Left cardiac atrium (tissue), 4 donors: ENCODE measurements around the gene LETMD1. TPM values are rescaled to one million over a fixed set of nuclear protein-coding genes. Genes with fewer than 3 reads are reported as not detected.
A peak's percentile ranks its signal among the peaks of the same experiment; 100 is the strongest.
"Not testable (repeated sequence)": the region's sequence is repeated elsewhere in the genome, so short reads cannot be mapped to it uniquely, and the experiment has no call there.

Experiments used
- ATAC-seq, 2 donors: fragments of 200-7000 bp; cut with Tn5 transposase; one replicate each; pipeline ENCODE4 v1.9.1; 2020; ENCODE audit warnings: mild to moderate bottlenecking in 2 of 2, moderate library complexity in 2 of 2
- DNase-seq: peaks from one replicate; pipeline ENCODE4 v3.0.0-alpha.2; 2020
- intact Hi-C, 2 donors: fragments of 100-400 bp; cut with DNase I; formaldehyde crosslinking; loops; one replicate each; pipeline versions ENCODE4 v1.14.1 to v1.15.1; 2022 to 2023
- long read RNA-seq: library from polyadenylated mRNA; unstranded; transcript quantifications from one replicate; pipeline ENCODE4 v2.0.0, GENCODE V29; 2021
- total RNA-seq, 2 donors: library from RNA; stranded (reverse); fragmentation: NEBNext Ultra II Directional; extraction: Animal tissue kit (Norgen Biotek cat#: 25700); gene quantifications; one replicate each; pipeline ENCODE4 v1.2.1, GENCODE V29; 2021
- donor health status: DM: no; HTN: yes; CAD: no.
- donor health status: DM: no; HTN: yes; CAD: no; lungs with severe emphysema.
- donor health status: DM: yes; HTN: yes; CAD: no.
- donor health status: Dilated cardiomyopathy.

LETMD1 gene, protein sequence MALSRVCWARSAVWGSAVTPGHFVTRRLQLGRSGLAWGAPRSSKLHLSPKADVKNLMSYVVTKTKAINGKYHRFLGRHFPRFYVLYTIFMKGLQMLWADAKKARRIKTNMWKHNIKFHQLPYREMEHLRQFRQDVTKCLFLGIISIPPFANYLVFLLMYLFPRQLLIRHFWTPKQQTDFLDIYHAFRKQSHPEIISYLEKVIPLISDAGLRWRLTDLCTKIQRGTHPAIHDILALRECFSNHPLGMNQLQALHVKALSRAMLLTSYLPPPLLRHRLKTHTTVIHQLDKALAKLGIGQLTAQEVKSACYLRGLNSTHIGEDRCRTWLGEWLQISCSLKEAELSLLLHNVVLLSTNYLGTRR
- 10 to 100 TPM; 23.7 to 26.7 TPM for total RNA-seq
- long read RNA-seq, transcript LETMD1-221 (5 exons, 1,480 nt), result minor isoform, 5 of 70 reads
- long read RNA-seq, transcript LETMD1-201 (9 exons, 2,112 nt), result major isoform, 30 of 70 reads
- long read RNA-seq, transcript LETMD1-228 (9 exons, 1,389 nt), result minor isoform, 7 of 70 reads
- long read RNA-seq, partial matches to known transcripts, result 5 of 70 reads
- long read RNA-seq, other reads (novel, unspliced or antisense), result 22 of 70 reads

- intact Hi-C loops, result no loop called here
- DNase-seq (peak; percentile 95), ATAC-seq (peak; percentile 99 to 100)
Measured at GRCh38 chr12:51047655-51048540, at the start of gene LETMD1. LETMD1 (plus strand) TSS chr12:51048327; CDS start chr12:51048357, 30 bp downstream.

GRCh38 chr12:50999093-50999492 lies 49.0 kb upstream of the LETMD1 start:
- intact Hi-C loops, result no loop called here
- no peak for DNase-seq
- peak in 1 of 2 donors; percentile 31 for ATAC-seq

DNA sequence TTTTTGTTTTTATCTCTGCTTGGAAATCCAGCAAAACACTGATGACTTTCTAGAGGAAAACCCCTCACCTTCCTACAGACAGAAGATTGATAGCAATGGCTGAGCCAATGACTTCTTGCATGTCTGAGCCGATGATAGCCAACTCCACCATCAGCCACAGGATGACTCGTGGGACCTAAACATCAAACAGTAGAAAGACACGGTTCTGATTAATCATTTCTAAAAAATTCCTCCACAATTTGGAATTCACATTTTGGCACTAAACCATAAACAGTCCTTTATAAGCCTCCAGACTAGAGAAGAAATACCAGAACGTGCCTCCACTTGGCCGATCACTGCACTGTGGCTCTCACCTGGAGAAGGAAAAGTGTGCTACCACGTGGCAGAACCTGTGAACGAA lies 47.9 kb upstream of the LETMD1 start:
- intact Hi-C loops, result no loop called here

DNA sequence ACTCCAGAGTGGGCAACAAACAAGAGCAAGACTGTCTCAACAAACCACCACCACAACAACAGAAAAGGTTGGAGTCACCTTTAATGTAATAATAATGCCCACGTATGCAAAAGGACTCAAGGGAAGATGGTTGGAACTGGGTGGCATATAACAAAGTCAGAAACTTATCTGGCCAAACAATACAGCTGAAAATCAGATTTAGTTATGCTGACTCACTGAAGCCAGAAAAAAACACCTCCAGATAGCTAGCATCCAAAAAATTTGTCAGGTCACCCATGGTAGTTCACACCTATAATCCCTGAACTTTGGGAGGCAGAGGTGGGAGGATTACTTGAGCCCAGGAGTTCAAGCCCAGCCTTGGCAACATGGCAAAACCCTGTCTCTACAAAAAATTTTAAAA lies 46.3 kb upstream of the LETMD1 start:
- intact Hi-C loops, result no loop called here
- ATAC-seq, result no peak
- DNase-seq, result no peak

More for the DNA sequence above, 47.9 kb upstream of the LETMD1 start:
- no peak for DNase-seq
- no peak for ATAC-seq

- intact Hi-C loops, result no loop called here
- ATAC-seq, result no peak
- no peak for DNase-seq
Measured at GRCh38 chr12:51004504-51004903, 43.6 kb upstream of the LETMD1 start.

- intact Hi-C loops, result no loop called here
- DNase-seq (no peak), ATAC-seq (no peak)
Measured at GRCh38 chr12:51005030-51005429, 43.1 kb upstream of the LETMD1 start.

- ATAC-seq, result no peak
- intact Hi-C loops, result no loop called here
- DNase-seq, result no peak
Measured at GRCh38 chr12:51005671-51006070, 42.5 kb upstream of the LETMD1 start.

- intact Hi-C loops, result no loop called here
- no peak for DNase-seq
- ATAC-seq, result no peak
Measured at GRCh38 chr12:51008329-51009055, 39.6 kb upstream of the LETMD1 start.

- intact Hi-C loops, result no loop called here
- ATAC-seq, result peak; percentile 90 to 95
- DNase-seq, result peak; percentile 66
Measured at GRCh38 chr12:51009056-51009440, 39.1 kb upstream of the LETMD1 start.

DNA sequence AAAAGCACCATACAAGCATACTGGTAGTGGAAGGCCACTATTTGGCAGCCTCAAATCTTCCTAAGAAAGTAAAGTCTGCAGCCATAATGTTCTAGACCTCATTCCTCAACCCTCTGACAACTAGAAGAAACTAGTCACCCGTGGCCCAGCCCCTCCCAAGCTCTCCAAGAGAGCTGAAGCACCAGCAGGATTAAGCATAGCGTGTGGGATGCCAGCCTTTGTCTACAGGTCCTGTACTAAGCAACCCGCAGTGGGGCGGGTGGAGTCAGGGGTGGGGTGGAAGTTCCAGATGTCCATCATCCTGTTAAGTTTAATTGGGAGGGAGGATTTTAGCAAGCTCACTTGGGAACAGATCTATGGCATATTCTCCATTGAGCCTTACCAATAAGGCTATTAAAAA lies 36.2 kb upstream of the LETMD1 start:
- intact Hi-C loops, result no loop called here
- ATAC-seq (peak in 1 of 2 donors; percentile 55), DNase-seq (peak; percentile 34)

GRCh38 chr12:51012570-51013236 lies 35.4 kb upstream of the LETMD1 start:
- DNase-seq (no peak), ATAC-seq (no peak)
- intact Hi-C loops, result no loop called here

- no peak for DNase-seq
- intact Hi-C loops, result no loop called here
- no peak for ATAC-seq
Measured at GRCh38 chr12:51013441-51013840, 34.7 kb upstream of the LETMD1 start.

DNA sequence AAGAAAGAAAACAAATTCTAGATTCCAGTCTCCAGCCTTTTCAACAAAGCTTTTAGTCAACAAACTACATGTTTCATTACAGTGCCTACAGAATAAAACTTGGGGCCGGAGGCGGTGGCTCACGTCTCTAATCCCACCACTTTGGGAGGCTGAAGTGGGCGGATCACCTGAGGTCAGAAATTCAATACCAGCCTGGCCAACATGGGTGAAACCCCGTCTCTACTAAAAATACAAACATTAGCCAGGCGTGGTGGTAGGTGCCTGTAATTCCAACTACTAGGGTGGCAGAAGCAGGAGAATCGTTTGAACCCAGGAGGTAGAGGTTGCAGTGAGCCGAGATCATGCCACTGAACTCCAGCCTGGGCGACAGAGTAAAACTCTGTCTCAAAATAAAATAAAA lies 33.7 kb upstream of the LETMD1 start:
- ATAC-seq, intact Hi-C loops, DNase-seq: not testable (repeated sequence)

DNA sequence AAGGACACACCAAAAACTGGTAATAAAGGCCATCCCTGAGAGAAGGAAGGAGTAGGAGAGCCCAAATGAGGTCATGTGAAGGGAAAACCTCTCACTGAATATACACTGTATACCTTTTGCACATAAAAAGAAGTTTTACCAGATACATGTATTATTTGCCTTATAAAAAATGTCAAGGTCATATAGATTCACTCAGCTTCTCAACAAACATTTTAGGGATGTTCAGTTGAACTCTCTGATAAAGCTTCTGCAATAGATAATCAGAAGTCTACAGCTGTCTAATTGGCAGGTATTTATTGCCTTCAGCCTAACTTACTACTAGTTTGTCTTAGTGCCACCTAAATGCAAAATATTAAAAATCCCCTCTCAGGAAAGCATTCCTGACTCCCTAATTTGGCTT lies 30.7 kb upstream of the LETMD1 start:
- no peak for ATAC-seq
- intact Hi-C loops, result no loop called here
- DNase-seq, result no peak

- no peak for ATAC-seq
- intact Hi-C loops, result no loop called here
Measured at GRCh38 chr12:51018956-51019355, 29.2 kb upstream of the LETMD1 start.

DNA sequence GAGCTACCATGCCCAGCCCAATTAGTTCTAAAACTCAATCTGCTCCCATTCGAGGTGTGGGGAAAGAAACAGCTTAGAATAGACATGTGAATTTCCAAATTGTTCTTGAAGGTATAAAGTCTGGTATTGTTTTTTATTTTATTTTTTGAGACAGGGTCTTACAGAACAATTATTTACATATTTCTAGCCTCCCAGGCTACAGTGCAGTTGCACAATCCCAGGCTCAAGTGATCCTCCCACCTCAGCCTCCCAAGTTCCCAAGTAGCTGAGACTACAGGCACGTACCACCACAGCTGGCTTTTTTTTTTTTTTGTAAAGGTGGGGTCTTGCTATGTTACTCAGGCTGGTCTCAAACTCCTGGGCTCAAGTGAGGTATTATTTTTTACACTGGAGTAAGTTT lies 28.2 kb upstream of the LETMD1 start:
- intact Hi-C loops, result no loop called here

More at GRCh38 chr12:51018956-51019355, 29.2 kb upstream of the LETMD1 start:
- no peak for DNase-seq

DNA sequence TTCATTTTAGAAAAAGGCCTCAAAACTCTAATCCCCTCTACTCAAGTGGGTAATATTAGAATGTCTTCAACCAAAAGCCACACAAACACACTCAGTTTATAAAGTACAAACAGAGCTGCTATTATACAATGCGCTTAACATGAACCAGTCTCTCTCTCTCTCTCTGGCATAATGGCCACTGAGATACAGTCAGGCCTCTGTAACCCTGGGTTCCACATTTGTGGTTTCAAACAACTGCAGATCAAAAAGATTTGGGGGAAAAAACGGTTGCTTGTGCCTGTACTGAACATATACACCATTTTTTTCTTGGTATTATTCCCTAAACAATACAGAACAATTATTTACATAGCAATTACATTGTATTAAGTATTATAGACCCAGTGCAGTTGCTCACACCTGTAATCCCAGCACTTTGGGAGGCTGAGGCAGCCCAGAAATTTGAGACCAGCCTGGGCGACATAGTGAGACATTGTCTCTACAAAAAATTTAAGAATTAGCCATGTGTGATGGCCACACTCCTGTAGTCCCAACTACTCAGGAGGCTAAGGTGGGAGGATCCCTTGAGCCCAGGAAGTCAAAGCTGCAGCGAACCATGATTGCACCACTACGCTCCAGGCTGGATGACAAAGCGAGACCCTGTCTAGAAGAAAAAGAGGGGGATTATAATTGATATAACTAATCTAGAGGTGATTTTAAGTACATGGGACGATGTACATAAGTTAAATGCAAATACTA lies 27.5 kb upstream of the LETMD1 start:
- DNase-seq (no peak), ATAC-seq (no peak)
- intact Hi-C loops, result no loop called here

More for the DNA sequence above, 28.2 kb upstream of the LETMD1 start:
- ATAC-seq (no peak), DNase-seq (no peak)

GRCh38 chr12:51021694-51022093 lies 26.4 kb upstream of the LETMD1 start:
- intact Hi-C loops, result no loop called here
- no peak for DNase-seq
- no peak for ATAC-seq
